HT1080 (cell line): ENCODE measurements around the gene KLHDC7B. TPM values are rescaled to one million over a fixed set of nuclear protein-coding genes. Genes with fewer than 3 reads are reported as not detected.

Experiments used
- DNase-seq: peaks from one replicate; pipeline ENCODE4 v3.0.0-alpha.2; 2015; ENCODE audit warnings: low read depth
- polyA plus RNA-seq, 2 experiments: library from polyadenylated mRNA; depleted of rRNA; stranded (reverse); fragments of >200 nt; gene quantifications; 2 replicates each; pipeline ENCODE4 v1.2.3, GENCODE V29; 2015
- total RNA-seq: library from RNA; depleted of rRNA; stranded (reverse); fragments of >200 nt; shearing (Covaris generic); gene quantifications from 2 replicates; pipeline ENCODE4 v1.2.3, GENCODE V29; 2014; rRNA removed

The KLHDC7B gene
- total RNA-seq: not detected in 2 replicates
- 0.11 TPM in 1 of 2 replicates, not detected in the other for polyA plus RNA-seq (2015; cell fraction: cytosol; rRNA removed)
- 0.06 and 0.50 TPM in 2 replicates for polyA plus RNA-seq (2015; cell fraction: nucleus; rRNA removed)

DNA sequence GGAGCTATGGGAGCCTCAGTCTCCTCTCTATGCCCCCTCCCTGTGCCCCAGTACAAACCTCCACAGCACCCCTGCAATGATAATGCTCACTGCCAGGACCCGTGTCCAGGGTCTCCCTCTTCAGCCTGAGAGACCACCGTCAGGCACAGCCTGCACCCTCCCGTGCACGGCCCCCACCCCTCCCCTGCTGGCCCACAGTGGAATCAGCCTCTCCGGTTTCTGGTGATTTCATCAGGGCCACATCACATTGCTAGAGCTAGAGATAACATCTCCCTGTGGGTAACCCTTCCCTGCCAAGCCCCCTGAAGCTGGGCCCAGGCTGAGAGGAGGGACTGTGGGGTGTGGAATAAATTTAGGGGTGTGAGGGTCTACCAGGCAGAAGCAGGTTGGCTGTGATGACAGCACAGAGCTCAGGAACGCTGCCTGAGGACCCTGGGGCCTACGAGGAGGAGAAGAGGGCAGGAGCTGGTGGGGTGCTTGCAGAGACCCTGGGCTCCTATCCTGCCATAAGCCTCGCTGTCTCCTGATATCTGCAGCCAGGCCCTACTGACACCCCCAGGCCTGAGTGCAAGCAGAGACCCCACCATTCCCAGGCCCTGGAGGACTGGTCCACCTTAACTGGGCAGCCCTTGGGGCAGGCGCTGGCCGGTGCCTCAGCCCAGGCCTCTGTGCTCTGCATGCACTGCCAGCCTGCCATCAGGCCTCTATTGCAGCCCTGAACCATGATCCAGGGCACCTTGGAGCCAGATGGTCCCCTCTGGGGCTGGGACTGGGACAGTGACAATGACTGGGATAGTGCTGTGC lies at the start of gene KLHDC7B:
KLHDC7B (plus strand) TSS at position 378 of the 804 bp plus-strand sequence; CDS start at position 723, 345 bp downstream.
- no peak for DNase-seq

- DNase-seq: no peak
Observed at GRCh38 chr22:50497093-50497492, 48.6 kb upstream of the KLHDC7B start.

GRCh38 chr22:50498322-50498890 lies 47.3 kb upstream of the KLHDC7B start:
- peak; percentile 68 for DNase-seq

- DNase-seq: no peak
Observed at GRCh38 chr22:50500452-50500851, 45.2 kb upstream of the KLHDC7B start.

GRCh38 chr22:50502096-50502495 lies 43.6 kb upstream of the KLHDC7B start:
- DNase-seq: no peak

- no peak for DNase-seq
Observed at GRCh38 chr22:50502628-50503474, 42.8 kb upstream of the KLHDC7B start.

GRCh38 chr22:50503475-50504145 lies 42.1 kb upstream of the KLHDC7B start:
- DNase-seq: no peak

GRCh38 chr22:50504369-50505211 lies 41.1 kb upstream of the KLHDC7B start:
- no peak for DNase-seq

DNA sequence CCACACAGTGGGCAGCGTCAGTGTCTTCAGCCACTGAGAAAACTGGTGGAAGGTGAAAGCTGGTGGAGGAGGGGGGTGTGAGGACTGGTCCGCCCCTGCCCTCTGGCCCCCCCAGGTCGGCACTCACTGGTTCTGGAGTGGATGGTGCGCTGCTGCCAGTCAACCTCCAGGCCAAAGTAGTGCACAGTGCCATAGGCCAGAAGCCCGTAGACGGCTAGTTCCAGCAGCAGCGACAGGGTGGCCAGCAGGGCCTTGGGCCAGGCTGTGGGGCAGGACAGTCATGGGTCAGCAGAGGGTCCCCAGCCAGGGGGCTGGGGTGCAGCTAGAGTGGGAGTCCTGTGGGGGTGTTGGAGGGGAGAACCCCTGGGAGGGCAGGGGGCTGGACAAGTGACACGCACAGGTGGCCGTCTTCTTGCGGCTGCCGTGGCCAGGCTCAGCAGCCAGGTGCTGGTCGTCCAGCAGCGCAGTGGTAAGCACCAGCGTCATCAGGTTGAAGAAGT lies 40.4 kb upstream of the KLHDC7B start:
- no peak for DNase-seq

GRCh38 chr22:50505776-50506610 lies 39.7 kb upstream of the KLHDC7B start:
- no peak for DNase-seq

DNA sequence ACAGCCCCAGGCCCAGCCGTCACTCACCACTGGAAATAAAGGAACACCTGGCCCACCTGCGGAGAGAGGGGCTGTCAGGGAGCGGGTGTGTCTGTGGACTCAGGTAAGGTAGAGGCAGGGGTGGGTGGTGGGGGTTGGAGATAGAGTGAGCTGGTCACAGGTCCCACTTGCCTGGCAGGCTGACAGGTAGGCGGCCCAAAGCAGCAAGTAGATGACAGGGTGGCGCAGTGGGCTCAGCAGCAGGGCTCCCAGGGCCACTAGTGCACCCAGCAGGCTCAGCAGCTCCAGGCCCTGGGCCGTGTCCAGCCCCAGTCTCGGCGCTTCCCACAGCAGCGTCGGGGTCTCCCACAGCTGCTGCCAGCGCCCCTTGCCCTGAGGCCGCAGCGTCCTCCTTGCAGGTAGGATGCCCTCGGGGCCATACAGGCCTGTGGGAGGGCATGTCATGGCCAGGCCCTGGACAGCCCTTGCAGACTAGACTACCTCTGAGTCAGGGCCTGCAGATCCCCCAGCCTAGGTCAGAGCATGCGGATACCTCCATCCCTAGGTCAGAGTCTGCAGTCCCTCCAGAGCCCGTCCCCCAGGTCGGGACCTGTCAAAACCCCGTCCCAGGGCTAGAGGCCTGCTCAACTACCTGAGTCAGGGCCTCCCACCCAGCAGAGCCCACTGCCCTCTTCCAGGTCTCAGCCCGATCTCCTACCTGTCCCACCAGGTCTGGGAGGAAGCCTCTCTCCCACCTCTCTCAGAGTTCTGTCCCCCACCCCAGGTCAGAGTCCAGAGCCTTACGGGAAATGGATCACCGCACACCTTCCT lies 38.9 kb upstream of the KLHDC7B start:
- DNase-seq: no peak

DNA sequence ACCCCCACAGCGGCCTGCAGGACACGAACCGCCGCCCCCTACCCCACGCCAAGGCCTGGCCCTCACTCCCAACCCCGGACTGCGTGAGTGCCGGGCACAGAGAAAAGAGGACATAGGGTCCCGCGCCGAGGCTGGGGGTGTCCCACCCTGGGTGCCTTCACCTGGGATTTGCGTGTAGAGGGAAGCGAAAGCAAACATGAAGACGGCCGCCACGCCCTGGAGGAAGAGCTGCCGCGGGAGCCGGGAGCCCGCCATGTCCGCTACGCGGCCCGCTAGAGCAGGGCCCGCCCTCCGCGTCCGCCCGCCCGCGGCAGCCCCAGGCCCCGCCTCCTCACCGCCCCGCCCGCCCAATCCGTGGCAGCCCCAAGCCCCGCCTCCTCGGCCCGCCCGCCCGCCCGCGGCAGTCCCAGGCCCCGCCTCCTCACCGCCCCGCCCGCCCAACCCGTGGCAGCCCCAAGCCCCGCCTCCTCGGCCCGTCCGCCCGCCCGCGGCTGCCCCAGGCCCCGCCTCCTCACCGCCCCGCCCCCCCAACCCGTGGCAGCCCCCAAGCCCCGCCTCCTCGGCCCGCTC lies 38.2 kb upstream of the KLHDC7B start, which contains the start of gene LMF2:
LMF2 (minus strand) TSS at position 282 of the 570 bp plus-strand sequence; CDS start at position 255, 27 bp downstream.
- DNase-seq: no peak

DNA sequence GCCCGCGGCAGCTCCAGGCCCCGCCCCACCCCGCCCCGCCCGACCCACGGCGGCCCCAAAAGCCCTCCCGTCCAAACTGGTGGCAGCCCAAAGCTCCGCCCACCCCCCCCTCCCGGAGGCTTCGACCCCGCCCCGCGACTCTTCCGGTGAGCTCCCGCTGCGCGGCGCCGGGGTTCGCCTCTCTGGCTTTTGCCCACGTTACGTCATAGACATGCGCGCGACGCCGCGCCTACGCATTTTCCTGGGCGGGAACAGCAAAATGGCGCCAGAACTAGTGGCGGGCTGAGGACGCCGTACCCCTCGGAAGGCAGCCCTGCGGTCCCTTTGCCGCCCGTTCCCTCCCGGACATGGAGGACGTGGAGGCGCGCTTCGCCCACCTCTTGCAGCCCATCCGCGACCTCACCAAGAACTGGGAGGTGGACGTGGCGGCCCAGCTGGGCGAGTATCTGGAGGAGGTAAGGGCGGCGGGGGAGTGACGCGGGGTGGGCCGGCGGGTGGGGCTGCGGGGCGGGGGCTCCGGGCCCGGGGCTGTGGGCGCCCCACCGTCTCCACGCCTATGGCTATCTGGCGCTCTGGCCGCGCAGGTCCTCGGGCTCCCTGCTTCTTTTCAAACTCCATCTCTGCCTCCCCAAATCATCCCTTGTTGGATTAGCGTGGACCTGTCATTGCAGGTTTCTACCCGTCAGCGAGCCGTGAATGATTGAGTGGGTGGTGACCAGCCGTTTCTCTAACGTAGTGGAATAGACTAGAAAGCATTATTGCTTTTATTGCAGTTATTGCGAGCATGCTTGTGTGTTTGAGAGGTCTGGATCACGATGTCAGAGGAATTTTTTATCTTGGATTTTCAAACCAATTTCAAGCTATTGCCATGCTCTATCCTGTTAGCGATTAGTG lies 37.5 kb upstream of the KLHDC7B start, which contains the start of gene NCAPH2:
NCAPH2 (plus strand) TSS at position 234 of the 894 bp plus-strand sequence; CDS start at position 348, 114 bp downstream.
- peak; percentile 89 for DNase-seq

- no peak for DNase-seq
Observed at GRCh38 chr22:50508897-50509296, 36.8 kb upstream of the KLHDC7B start.

DNA sequence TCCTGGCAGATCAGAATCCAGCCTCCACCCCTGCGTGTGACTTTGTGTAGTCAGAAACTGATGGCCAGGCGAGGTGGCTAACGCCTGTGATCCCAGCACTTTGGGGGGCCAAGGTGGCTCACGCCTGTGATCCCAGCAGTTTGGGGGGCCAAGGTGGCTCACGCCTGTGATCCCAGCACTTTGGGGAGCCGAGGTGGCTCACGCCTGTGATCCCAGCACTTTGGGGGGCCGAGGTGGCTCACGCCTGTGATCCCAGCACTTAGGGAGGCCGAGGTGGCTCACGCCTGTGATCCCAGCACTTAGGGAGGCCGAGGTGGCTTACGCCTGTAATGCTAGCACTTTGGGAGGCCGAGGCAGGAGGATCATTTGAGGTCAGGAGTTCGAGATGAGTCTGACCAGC lies 32.5 kb upstream of the KLHDC7B start:
- DNase-seq: no peak

DNA sequence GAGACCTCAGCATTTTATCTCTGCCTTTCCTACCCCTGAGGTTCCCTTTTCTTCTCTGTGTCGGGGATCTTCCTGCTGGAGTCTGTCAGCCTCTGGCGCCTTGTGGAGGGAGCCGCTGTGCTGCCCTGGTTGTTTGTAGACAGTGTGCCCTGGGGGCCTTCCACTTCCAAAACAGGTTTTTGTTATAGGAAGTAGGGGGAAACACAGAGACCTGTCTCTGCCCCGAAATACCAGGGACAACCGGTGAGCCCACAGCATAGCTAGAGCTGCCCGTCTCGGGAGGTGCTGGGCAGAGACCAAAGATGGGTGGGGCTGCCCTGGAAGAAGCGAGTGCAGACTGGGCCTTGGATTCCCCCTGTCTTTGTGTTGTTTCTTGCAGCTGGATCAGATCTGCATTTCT lies 29.6 kb upstream of the KLHDC7B start:
- DNase-seq: no peak

DNA sequence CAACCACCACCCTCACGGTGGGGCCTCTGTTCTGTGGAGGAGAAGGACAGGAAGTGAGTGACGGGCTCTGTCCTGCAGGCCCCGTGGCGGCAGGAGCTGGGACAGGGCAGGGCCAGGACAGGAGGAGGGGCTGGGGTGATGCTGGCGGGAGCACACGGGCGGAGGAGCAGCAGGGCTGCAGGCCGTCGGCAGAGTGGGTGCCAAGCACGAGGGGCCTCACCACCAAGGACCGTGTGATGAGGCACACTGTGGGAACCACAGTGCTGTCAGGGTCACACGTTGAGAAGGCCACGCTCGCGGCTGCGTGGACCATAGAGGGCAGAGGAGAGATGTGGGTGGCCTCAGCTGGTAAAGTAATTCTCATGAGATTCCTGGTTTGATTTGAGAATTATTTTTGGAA lies 28.8 kb upstream of the KLHDC7B start:
- DNase-seq: no peak
